HepG2 (cell line): ENCODE data around the gene TET3.

ENCODE experiments used
- EZH2 ChIP-seq: conservative IDR thresholded peaks from 2 replicates; pipeline ENCODE4 v1.6.1; 2012; ENCODE audit warnings: mild to moderate bottlenecking, low read depth, low read length, moderate library complexity
- FOXM1 ChIP-seq: sonication (generic); formaldehyde crosslinking; IDR thresholded peaks from 2 replicates; pipeline ENCODE4 v1.5.0; 2020; ENCODE audit warnings: missing genetic modification reagents
- PCBP1 ChIP-seq: fragments of 200-400 bp; formaldehyde crosslinking; IDR thresholded peaks from 2 replicates; pipeline ENCODE4 v1.6.1; 2017; ENCODE audit warnings: mild to moderate bottlenecking, low read depth, low read length, borderline replicate concordance
- POLR2A ChIP-seq, 2 experiments: IDR thresholded peaks; 2 replicates each; pipeline ENCODE4 v1.6.1; 2011; ENCODE audit warnings: low read depth in 2 of 2, low read length in 2 of 2, mild to moderate bottlenecking in 1 of 2, moderate library complexity in 1 of 2; ENCODE audit not compliant: insufficient read depth in 1 of 2
- POLR2AphosphoS5 ChIP-seq: IDR thresholded peaks from 2 replicates; pipeline ENCODE4 v1.6.1; 2012; ENCODE audit warnings: low read depth, low read length
- ZNF572 ChIP-seq: sonication (generic); formaldehyde crosslinking; IDR thresholded peaks from 2 replicates; pipeline ENCODE4 v1.5.1; 2020; ENCODE audit warnings: mild to moderate bottlenecking, missing genetic modification reagents

DNA sequence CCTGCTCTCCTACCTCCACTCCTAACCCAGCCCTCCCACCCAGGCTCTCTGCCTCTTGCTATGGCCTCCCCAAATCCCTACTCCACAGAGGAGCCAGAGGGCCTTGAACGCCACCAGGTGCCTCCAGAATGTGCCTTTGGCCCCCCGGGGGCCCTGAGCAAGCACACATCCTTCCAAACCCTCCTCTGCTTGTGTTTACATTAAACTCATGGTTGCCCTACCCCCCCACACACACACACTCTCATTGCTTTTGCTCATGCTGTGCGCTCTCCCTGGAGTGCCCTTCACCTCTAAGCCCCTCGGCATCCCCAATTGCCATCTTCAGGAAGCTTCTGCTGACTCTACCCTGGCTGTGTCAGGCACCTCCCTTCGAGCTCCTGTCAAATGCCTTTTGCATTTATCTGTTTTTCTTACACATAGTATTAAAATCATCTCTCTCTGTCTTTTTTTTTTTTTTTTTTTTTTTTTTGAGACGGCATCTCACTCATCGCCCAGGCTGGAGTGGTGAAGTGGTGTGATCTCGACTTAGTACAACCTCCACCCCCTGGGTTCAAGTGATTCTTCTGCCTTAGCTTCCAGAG, 16.3 kb upstream of the TET3 start:
- TF ChIP-seq EZH2 (no peak), POLR2AphosphoS5 (no peak), PCBP1 (no peak), POLR2A (IDR thresholded peaks at IDR 0.05; ENCODE audit: insufficient read depth in 1 of 2, low read depth in 2 of 2, low read length in 2 of 2) (no peak), ZNF572 (CRISPR knock-in tag) (no peak), FOXM1 (CRISPR knock-in tag) (no peak)
